GM19035 (cell line): ENCODE measurements around the gene RAB36.

ENCODE experiments used
- ATAC-seq: cut with Tn5 transposase; IDR thresholded peaks from one replicate; pipeline ENCODE4 v1.9.1; 2021; ENCODE audit not compliant: unreplicated experiment

The RAB36 gene

GRCh38 chr22:23108249-23109078 is 36.8 kb upstream of the RAB36 start:
- ATAC-seq: no peak

- no peak for ATAC-seq
Observed at GRCh38 chr22:23109079-23109347, 36.3 kb upstream of the RAB36 start.

GRCh38 chr22:23109441-23109978 is 35.8 kb upstream of the RAB36 start:
- ATAC-seq: no peak

- ATAC-seq: no peak
Observed at GRCh38 chr22:23110190-23110921, 34.9 kb upstream of the RAB36 start.

GRCh38 chr22:23110922-23111527 is 34.3 kb upstream of the RAB36 start:
- no peak for ATAC-seq

- no peak for ATAC-seq
Observed at GRCh38 chr22:23112472-23113012, 32.7 kb upstream of the RAB36 start.

- no peak for ATAC-seq
Observed at GRCh38 chr22:23113067-23113846, 32.0 kb upstream of the RAB36 start.

- no peak for ATAC-seq
Observed at GRCh38 chr22:23113847-23114720, 31.2 kb upstream of the RAB36 start.

GRCh38 chr22:23114721-23115020 is 30.6 kb upstream of the RAB36 start:
- ATAC-seq: no peak

- no peak for ATAC-seq
Observed at GRCh38 chr22:23115369-23115768, 29.9 kb upstream of the RAB36 start.

GRCh38 chr22:23115825-23116494 is 29.3 kb upstream of the RAB36 start:
- no peak for ATAC-seq

GRCh38 chr22:23116506-23117263 is 28.6 kb upstream of the RAB36 start:
- no peak for ATAC-seq

GRCh38 chr22:23117275-23117674 is 28.0 kb upstream of the RAB36 start:
- ATAC-seq: no peak

- no peak for ATAC-seq
Observed at GRCh38 chr22:23117891-23118646, 27.2 kb upstream of the RAB36 start.

- no peak for ATAC-seq
Observed at GRCh38 chr22:23118647-23119493, 26.4 kb upstream of the RAB36 start.

- no peak for ATAC-seq
Observed at GRCh38 chr22:23119494-23120414, 25.5 kb upstream of the RAB36 start.
